Subcutaneous abdominal adipose tissue (tissue), 5 donors: ENCODE measurements around the gene CLDN9.

Experiments used
- H3K27ac ChIP-seq: one replicate; pipeline ENCODE4 v1.7.0; 2013; ENCODE audit warnings: low read depth, mild to moderate bottlenecking, inconsistent platforms, low read length, moderate library complexity
- H3K27me3 ChIP-seq, 5 donors: one replicate each; pipeline ENCODE4 v1.7.0; 2013; ENCODE audit warnings: low read length in 5 of 5, inconsistent platforms in 1 of 5; ENCODE audit not compliant: control insufficient read depth in 5 of 5, insufficient read depth in 4 of 5
- H3K36me3 ChIP-seq, 5 donors: one replicate each; pipeline ENCODE4 v1.7.0; 2013; ENCODE audit warnings: low read length in 5 of 5; ENCODE audit not compliant: control insufficient read depth in 5 of 5, insufficient read depth in 5 of 5
- H3K4me1 ChIP-seq, 5 donors: one replicate each; pipeline ENCODE4 v1.7.0; 2013; ENCODE audit warnings: low read length in 5 of 5, mild to moderate bottlenecking in 3 of 5, moderate library complexity in 1 of 5; ENCODE audit not compliant: control insufficient read depth in 5 of 5, insufficient read depth in 5 of 5
- H3K4me3 ChIP-seq, 5 donors: one replicate each; pipeline ENCODE4 v1.7.0; 2013; ENCODE audit warnings: low read length in 5 of 5, low read depth in 1 of 5
- H3K9ac ChIP-seq, 5 donors: one replicate each; pipeline ENCODE4 v1.7.0; 2013; ENCODE audit warnings: low read length in 5 of 5, mild to moderate bottlenecking in 4 of 5, moderate library complexity in 3 of 5
- H3K9me3 ChIP-seq, 5 donors: one replicate each; pipeline ENCODE4 v1.7.0; 2013; ENCODE audit warnings: low read length in 5 of 5; ENCODE audit not compliant: control insufficient read depth in 5 of 5
- donor health status: healthy.
- donor health status: healthy.
- donor health status: healthy.
- donor health status: healthy.
- donor health status: healthy.

The CLDN9 gene

GRCh38 chr16:2974319-2975056, 38.2 kb upstream of the CLDN9 start:
- H3K9ac ChIP-seq = peak overlapping the region in 1 of 5 donors; percentile 4
- no peaks in the 10 kb centered on the region for H3K9me3 ChIP-seq
- H3K36me3 ChIP-seq = peaks cover 0 to 4% (median 0%) of the 10 kb centered on the region in 5 donors
- H3K27ac ChIP-seq = no peak overlapping the region
- H3K27me3 ChIP-seq = peaks cover 0 to 15% (median 3%) of the 10 kb centered on the region in 5 donors
- peaks cover 0 to 21% (median 15%) of the 10 kb centered on the region in 5 donors for H3K4me1 ChIP-seq
- no peak overlapping the region for H3K4me3 ChIP-seq

- Histone ChIP-seq H3K9ac (peak overlapping the region in 1 of 5 donors; percentile 4), H3K4me3 (no peak overlapping the region), H3K4me1 (peaks cover 0 to 21% (median 13%) of the 10 kb centered on the region in 5 donors), H3K27me3 (peaks cover 0 to 18% (median 6%) of the 10 kb centered on the region in 5 donors), H3K9me3 (no peaks in the 10 kb centered on the region), H3K36me3 (peaks cover 0 to 4% (median 0%) of the 10 kb centered on the region in 5 donors), H3K27ac (no peak overlapping the region)
These were observed 37.4 kb upstream of the CLDN9 start for GRCh38 chr16:2975161-2975795.

GRCh38 chr16:2976201-2976600, 36.5 kb upstream of the CLDN9 start:
- H3K27me3 ChIP-seq = peaks cover 0 to 18% (median 6%) of the 10 kb centered on the region in 5 donors
- H3K9me3 ChIP-seq = no peaks in the 10 kb centered on the region
- H3K4me1 ChIP-seq = peaks cover 0 to 20% (median 14%) of the 10 kb centered on the region in 5 donors
- H3K36me3 ChIP-seq = peaks cover 0 to 4% (median 0%) of the 10 kb centered on the region in 5 donors
- no peak overlapping the region for H3K27ac ChIP-seq
- H3K9ac ChIP-seq = no peak overlapping the region
- no peak overlapping the region for H3K4me3 ChIP-seq

- Histone ChIP-seq H3K27me3 (peaks cover 0 to 18% (median 6%) of the 10 kb centered on the region in 5 donors), H3K4me1 (peaks cover 0 to 18% (median 16%) of the 10 kb centered on the region in 5 donors), H3K4me3 (no peak overlapping the region), H3K36me3 (peaks cover 0 to 4% (median 0%) of the 10 kb centered on the region in 5 donors), H3K27ac (no peak overlapping the region), H3K9ac (no peak overlapping the region), H3K9me3 (no peaks in the 10 kb centered on the region)
These were observed 36.0 kb upstream of the CLDN9 start for GRCh38 chr16:2976673-2977072.

- H3K9me3 ChIP-seq = no peaks in the 10 kb centered on the region
- H3K36me3 ChIP-seq = peaks cover 0 to 2% (median 0%) of the 10 kb centered on the region in 5 donors
- H3K9ac ChIP-seq = no peak overlapping the region
- H3K27ac ChIP-seq = no peak overlapping the region
- H3K4me1 ChIP-seq = peaks cover 0 to 18% (median 16%) of the 10 kb centered on the region in 5 donors
- no peak overlapping the region for H3K4me3 ChIP-seq
- peaks cover 0 to 17% (median 6%) of the 10 kb centered on the region in 5 donors for H3K27me3 ChIP-seq
These were observed 35.3 kb upstream of the CLDN9 start for GRCh38 chr16:2977440-2977839.

- peak overlapping the region in 1 of 5 donors; percentile 94 for H3K9ac ChIP-seq
These were observed 33.0 kb upstream of the CLDN9 start for GRCh38 chr16:2979669-2980226.

GRCh38 chr16:2980227-2981176, 32.2 kb upstream of the CLDN9 start, which contains the start of gene PKMYT1:
TSS of gene PKMYT1 (minus strand) at chr16:2980446. CDS start at chr16:2979657, 789 bp downstream.
- Histone ChIP-seq H3K4me1 (peaks cover 0 to 29% (median 22%) of the 10 kb centered on the region in 5 donors), H3K9me3 (no peaks in the 10 kb centered on the region), H3K27me3 (peaks cover 0 to 15% (median 6%) of the 10 kb centered on the region in 5 donors), H3K4me3 (peak within 1 kb of the TSS; percentile 59 to 89 (median 84)), H3K36me3 (no peaks in the 10 kb centered on the region), H3K27ac (peak within 1 kb of the TSS; percentile 69), H3K9ac (peak within 1 kb of the TSS in 4 of 5 donors; percentile 93 to 96 (median 95))

More at GRCh38 chr16:2979669-2980226, 33.0 kb upstream of the CLDN9 start:
- Histone ChIP-seq H3K27ac (no peak overlapping the region), H3K9me3 (no peaks in the 10 kb centered on the region), H3K36me3 (no peaks in the 10 kb centered on the region), H3K4me1 (peaks cover 0 to 25% (median 19%) of the 10 kb centered on the region in 5 donors), H3K4me3 (peak overlapping the region in 3 of 5 donors; percentile 83 to 89 (median 84)), H3K27me3 (peaks cover 0 to 15% (median 6%) of the 10 kb centered on the region in 5 donors)

GRCh38 chr16:2981177-2981898, 31.4 kb upstream of the CLDN9 start:
- H3K36me3 ChIP-seq = no peaks in the 10 kb centered on the region
- peaks cover 0 to 13% (median 6%) of the 10 kb centered on the region in 5 donors for H3K27me3 ChIP-seq
- H3K27ac ChIP-seq = no peak overlapping the region
- H3K9ac ChIP-seq = peak overlapping the region in 3 of 5 donors; percentile 93 to 96 (median 96)
- H3K4me3 ChIP-seq = peak overlapping the region in 4 of 5 donors; percentile 59 to 89 (median 86)
- no peaks in the 10 kb centered on the region for H3K9me3 ChIP-seq
- H3K4me1 ChIP-seq = peaks cover 0 to 37% (median 25%) of the 10 kb centered on the region in 5 donors

GRCh38 chr16:2981899-2982250, 30.8 kb upstream of the CLDN9 start:
- Histone ChIP-seq H3K4me1 (peaks cover 0 to 37% (median 25%) of the 10 kb centered on the region in 5 donors), H3K9ac (no peak overlapping the region), H3K27me3 (peaks cover 0 to 12% (median 6%) of the 10 kb centered on the region in 5 donors), H3K27ac (no peak overlapping the region), H3K36me3 (no peaks in the 10 kb centered on the region), H3K4me3 (no peak overlapping the region), H3K9me3 (no peaks in the 10 kb centered on the region)
